Measurements from ENCODE around the gene KDM6B.

DNA sequence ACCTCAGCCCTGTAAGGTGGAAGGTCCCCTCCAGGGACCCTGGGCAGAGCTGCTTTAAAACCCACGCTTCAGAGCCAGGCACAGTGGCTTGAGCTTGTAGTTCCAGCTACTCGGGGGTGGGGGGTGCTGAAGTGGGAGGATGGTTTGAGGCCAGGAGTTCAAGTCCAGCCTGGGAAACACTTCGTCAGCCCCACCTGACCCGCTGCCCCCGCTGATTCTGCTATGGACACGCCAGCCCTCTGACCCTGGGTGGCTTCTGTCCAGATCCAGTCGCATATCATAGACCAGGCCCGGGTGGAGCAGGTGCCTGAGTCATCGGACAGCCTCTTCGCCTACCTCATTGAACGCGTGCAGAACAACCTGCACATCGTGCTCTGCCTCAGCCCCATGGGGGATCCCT, 35.2 kb upstream of the KDM6B start:
- TF ChIP-seq, protein P1, sequence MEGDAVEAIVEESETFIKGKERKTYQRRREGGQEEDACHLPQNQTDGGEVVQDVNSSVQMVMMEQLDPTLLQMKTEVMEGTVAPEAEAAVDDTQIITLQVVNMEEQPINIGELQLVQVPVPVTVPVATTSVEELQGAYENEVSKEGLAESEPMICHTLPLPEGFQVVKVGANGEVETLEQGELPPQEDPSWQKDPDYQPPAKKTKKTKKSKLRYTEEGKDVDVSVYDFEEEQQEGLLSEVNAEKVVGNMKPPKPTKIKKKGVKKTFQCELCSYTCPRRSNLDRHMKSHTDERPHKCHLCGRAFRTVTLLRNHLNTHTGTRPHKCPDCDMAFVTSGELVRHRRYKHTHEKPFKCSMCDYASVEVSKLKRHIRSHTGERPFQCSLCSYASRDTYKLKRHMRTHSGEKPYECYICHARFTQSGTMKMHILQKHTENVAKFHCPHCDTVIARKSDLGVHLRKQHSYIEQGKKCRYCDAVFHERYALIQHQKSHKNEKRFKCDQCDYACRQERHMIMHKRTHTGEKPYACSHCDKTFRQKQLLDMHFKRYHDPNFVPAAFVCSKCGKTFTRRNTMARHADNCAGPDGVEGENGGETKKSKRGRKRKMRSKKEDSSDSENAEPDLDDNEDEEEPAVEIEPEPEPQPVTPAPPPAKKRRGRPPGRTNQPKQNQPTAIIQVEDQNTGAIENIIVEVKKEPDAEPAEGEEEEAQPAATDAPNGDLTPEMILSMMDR (IDR thresholded peaks at IDR 0.05): no peak
- no peak for TF ChIP-seq POLR2A (IDR thresholded peaks at IDR 0.05)
- no peak for TF ChIP-seq POLR2AphosphoS5 (IDR thresholded peaks at IDR 0.05)
